HG02870 (cell line): ENCODE results near the gene DRD4.
"Not testable (repeated sequence)": the region's sequence is repeated elsewhere in the genome, so short reads cannot be mapped to it uniquely, and the experiment has no call there.

Experiments
- ATAC-seq: cut with Tn5 transposase; IDR thresholded peaks from one replicate; pipeline ENCODE4 v1.9.1; 2021; ENCODE audit warnings: mild to moderate bottlenecking, moderate library complexity; ENCODE audit not compliant: unreplicated experiment

The DRD4 gene

GRCh38 chr11:641806-642370 is 4.8 kb downstream of the DRD4 start:
- ATAC-seq: no peak

GRCh38 chr11:643366-643765 is 6.3 kb downstream of the DRD4 start:
- no peak for ATAC-seq

GRCh38 chr11:643849-644738 is 7.0 kb downstream of the DRD4 start:
- no peak for ATAC-seq

GRCh38 chr11:645536-645935 is 8.5 kb downstream of the DRD4 start:
- ATAC-seq: no peak

- no peak for ATAC-seq
Observed at GRCh38 chr11:646214-646613, 9.1 kb downstream of the DRD4 start.

GRCh38 chr11:647672-648158 is 10.6 kb downstream of the DRD4 start:
- ATAC-seq: not testable (repeated sequence)

- no peak for ATAC-seq
Observed at GRCh38 chr11:650482-650881, 13.4 kb downstream of the DRD4 start.

- not testable (repeated sequence) for ATAC-seq
Observed at GRCh38 chr11:653136-653535, 16.1 kb downstream of the DRD4 start.

- ATAC-seq: no peak
Observed at GRCh38 chr11:653837-654236, 16.8 kb downstream of the DRD4 start.

GRCh38 chr11:654444-654843 is 17.4 kb downstream of the DRD4 start:
- ATAC-seq: not testable (repeated sequence)

- no peak for ATAC-seq
Observed at GRCh38 chr11:655036-655726, 18.1 kb downstream of the DRD4 start.

- no peak for ATAC-seq
Observed at GRCh38 chr11:656426-656825, 19.4 kb downstream of the DRD4 start.

GRCh38 chr11:656866-657265 is 19.8 kb downstream of the DRD4 start:
- no peak for ATAC-seq

- ATAC-seq: no peak
Observed at GRCh38 chr11:657691-658126, 20.6 kb downstream of the DRD4 start.

GRCh38 chr11:659532-660085 is 22.5 kb downstream of the DRD4 start:
- no peak for ATAC-seq

GRCh38 chr11:660281-660680 is 23.2 kb downstream of the DRD4 start:
- ATAC-seq: no peak

- ATAC-seq: no peak
Observed at GRCh38 chr11:660681-661444, 23.8 kb downstream of the DRD4 start.

GRCh38 chr11:662689-663274 is 25.7 kb downstream of the DRD4 start:
- no peak for ATAC-seq

- no peak for ATAC-seq
Observed at GRCh38 chr11:665062-665703, 28.1 kb downstream of the DRD4 start.
